ENCODE data around the gene KRT81. TPM values are rescaled to one million over a fixed set of nuclear protein-coding genes. Genes with fewer than 3 reads are reported as not detected.

Gene KRT81
- total RNA-seq, 2 donors from 2014 or later, result not detected

- Histone ChIP-seq H3K27me3 (no peaks in the 10 kb centered on the region), H3K27ac (no peak within 1 kb of the TSS), H3K4me3 (no peak within 1 kb of the TSS), H3K9me3 (no peaks in the 10 kb centered on the region), H3K36me3 (no peaks in the 10 kb centered on the region), H3K4me1 (peaks cover 0 to 8% of the 10 kb centered on the region in 2 donors)
- no peak for DNase-seq (ENCODE audit: low spot score)
- TF ChIP-seq CTCF (IDR thresholded peaks at IDR 0.05), result no peak
Measured at GRCh38 chr12:52274521-52275120, 16.7 kb downstream of the KRT81 start, which contains the start of gene KRT86. Gene KRT86, plus strand, starts transcription at chr12:52274645. Its CDS starts 27,272 bp downstream, at chr12:52301917.

- Histone ChIP-seq H3K9me3 (no peaks in the 10 kb centered on the region), H3K27ac (no peak overlapping the region), H3K27me3 (no peaks in the 10 kb centered on the region), H3K4me1 (no peaks in the 10 kb centered on the region), H3K36me3 (no peaks in the 10 kb centered on the region), H3K4me3 (no peak overlapping the region)
- no peak for DNase-seq (ENCODE audit: low spot score)
- no peak for TF ChIP-seq CTCF (IDR thresholded peaks at IDR 0.05)
Measured at GRCh38 chr12:52271158-52271557, 20.2 kb downstream of the KRT81 start.

- no peaks in the 10 kb centered on the region for H3K27me3 ChIP-seq
- no peaks in the 10 kb centered on the region for H3K9me3 ChIP-seq
- H3K36me3 ChIP-seq, result no peaks in the 10 kb centered on the region
- H3K27ac ChIP-seq, result no peak overlapping the region
- H3K4me3 ChIP-seq, result no peak overlapping the region
- no peak for TF ChIP-seq CTCF (IDR thresholded peaks at IDR 0.05)
- DNase-seq (ENCODE audit: low spot score), result no peak
- H3K4me1 ChIP-seq, result no peaks in the 10 kb centered on the region
Measured at GRCh38 chr12:52270541-52271070, 20.7 kb downstream of the KRT81 start.

GRCh38 chr12:52268212-52268611 is 23.1 kb downstream of the KRT81 start:
- no peak for TF ChIP-seq CTCF (IDR thresholded peaks at IDR 0.05)
- Histone ChIP-seq H3K4me1 (no peaks in the 10 kb centered on the region), H3K27me3 (no peaks in the 10 kb centered on the region), H3K36me3 (no peaks in the 10 kb centered on the region), H3K27ac (no peak overlapping the region), H3K9me3 (no peaks in the 10 kb centered on the region), H3K4me3 (no peak overlapping the region)
- no peak for DNase-seq (ENCODE audit: low spot score)

- H3K27ac ChIP-seq, result no peak overlapping the region
- no peaks in the 10 kb centered on the region for H3K36me3 ChIP-seq
- no peak for DNase-seq (ENCODE audit: low spot score)
- no peaks in the 10 kb centered on the region for H3K9me3 ChIP-seq
- no peaks in the 10 kb centered on the region for H3K4me1 ChIP-seq
- TF ChIP-seq CTCF (IDR thresholded peaks at IDR 0.05), result no peak
- no peak overlapping the region for H3K4me3 ChIP-seq
- no peaks in the 10 kb centered on the region for H3K27me3 ChIP-seq
Measured at GRCh38 chr12:52267699-52268098, 23.6 kb downstream of the KRT81 start.

GRCh38 chr12:52267266-52267665 is 24.1 kb downstream of the KRT81 start:
- H3K27me3 ChIP-seq, result no peaks in the 10 kb centered on the region
- no peaks in the 10 kb centered on the region for H3K9me3 ChIP-seq
- TF ChIP-seq CTCF (IDR thresholded peaks at IDR 0.05), result no peak
- no peak overlapping the region for H3K27ac ChIP-seq
- no peak overlapping the region for H3K4me3 ChIP-seq
- H3K4me1 ChIP-seq, result no peaks in the 10 kb centered on the region
- DNase-seq (ENCODE audit: low spot score), result no peak
- no peaks in the 10 kb centered on the region for H3K36me3 ChIP-seq

All from right atrium auricular region (tissue), 2 donors.